ENCODE data around the gene S100B. TPM values are rescaled to one million over a fixed set of nuclear protein-coding genes. Genes with fewer than 3 reads are reported as not detected.

Gene S100B
- total and polyA plus RNA-seq, 2 of the 13 experiments (the other 11 are each of a cell fraction or from before 2014, with no cell fraction given) = not detected

DNA sequence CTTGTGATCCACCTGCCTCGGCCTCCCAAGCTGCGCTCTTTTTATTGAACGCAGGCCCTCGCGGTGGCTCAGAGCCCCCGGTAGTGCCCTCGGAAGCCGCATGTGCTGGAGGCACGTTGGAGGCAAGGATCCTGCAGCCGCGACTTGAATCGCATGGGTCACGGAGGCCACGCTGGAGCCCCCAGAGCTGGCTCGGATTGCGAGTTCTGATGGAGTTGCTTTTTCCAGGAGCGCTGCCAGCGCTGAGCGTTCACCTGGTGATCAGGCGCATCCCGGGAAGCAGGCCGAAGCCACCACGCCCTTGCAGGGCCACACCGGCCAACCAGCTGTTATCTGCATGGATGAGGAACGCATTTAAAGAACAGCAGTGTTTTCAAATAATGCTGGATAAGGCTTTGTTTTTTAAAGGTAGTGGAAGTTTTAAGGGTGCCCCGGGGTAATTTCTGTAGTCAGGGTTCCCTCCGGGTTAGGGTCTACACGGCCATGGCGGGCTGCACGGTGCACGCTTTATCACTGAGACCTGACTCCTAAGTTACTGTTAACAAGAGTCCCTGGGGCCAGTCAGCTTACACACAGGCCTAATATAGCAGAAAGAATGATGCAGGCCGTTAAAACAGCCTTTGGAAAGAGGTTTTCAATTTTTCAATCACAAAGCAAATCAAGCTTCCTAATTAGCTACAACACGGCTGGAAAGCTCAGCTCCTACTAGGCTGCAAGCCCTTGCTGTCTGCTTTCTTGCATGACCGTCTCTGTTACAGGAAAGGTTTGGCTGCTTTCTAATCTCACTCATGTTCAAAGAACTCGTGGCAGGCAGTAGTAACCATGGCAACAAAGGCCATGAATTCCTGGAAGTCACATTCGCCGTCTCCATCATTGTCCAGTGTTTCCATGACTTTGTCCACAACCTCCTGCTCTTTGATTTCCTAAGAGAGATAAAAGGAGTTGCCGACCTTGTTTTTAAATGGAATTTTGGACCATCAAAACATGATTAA is 6.0 kb downstream of the S100B start:
- intact Hi-C loops (cut with micrococcal nuclease; ENCODE audit: unreplicated experiment) = no loop called here
- Histone ChIP-seq H3K27ac (ENCODE audit: extremely low read length, insufficient read depth, low read length) (no peak overlapping the region), H3K4me1 (ENCODE audit: insufficient read depth, low read length) (peaks cover 55% of the 10 kb centered on the region), H3K4me3 (replicated peaks in 1 of 3; ENCODE audit: insufficient read depth in 1 of 3, low read depth in 2 of 3, low read length in 3 of 3) (peak overlapping the region in 1 of 3 experiments; percentile 9; a peak in 2 of 6 replicates), H3K79me2 (ENCODE audit: insufficient read depth, low read length) (no peaks in the 10 kb centered on the region), H3K4me2 (ENCODE audit: low read depth, low read length) (peak overlapping the region; percentile 56), H3K9me3 (ENCODE audit: low read length) (peaks cover 9% of the 10 kb centered on the region; the same call in 1 of the 2 replicates), H3K36me3 (replicated peaks in 1 of 2; ENCODE audit: control insufficient read depth in 1 of 2, insufficient read depth in 2 of 2, low read length in 2 of 2) (no peaks in the 10 kb centered on the region), H4K20me1 (ENCODE audit: insufficient read depth, low read length) (no peaks in the 10 kb centered on the region), H3K9ac (ENCODE audit: insufficient read depth, low read depth, low read length) (no peak overlapping the region; the same call in 1 of the 2 replicates), H3K27me3 (ENCODE audit: control insufficient read depth in 1 of 2, insufficient read depth in 2 of 2, low read length in 2 of 2) (peaks cover 0 to 5% of the 10 kb centered on the region in 2 experiments; a peak in 1 of 5 replicates), H2AFZ (ENCODE audit: low read length) (no peak overlapping the region)
- FAIRE-seq (peak; percentile 70), DNase-seq (ENCODE audit: low spot score) (peak; percentile 94), ATAC-seq (peak; percentile 59)
- WGBS (ENCODE audit: low lambda C conversion rate) = 66% methylated on average over 37 of the region's 38 CpGs
- ChIA-PET POLR2A (interaction anchor here (1.0 to 2.1 kb wide), 3 partner anchors 9 to 37 kb away, joined by 3 to 6 read pairs (median 4); partner anchors contain the start of gene PRMT2), CTCF (ENCODE audit: low intra/inter-chr PET ratio, low total read pairs) (no interaction called here)
- no TSS peak for BruUV-seq (replicated peaks)
- in situ Hi-C loops (cut with HindIII; ENCODE audit: extremely low pct_ligation_motif_present, low pct_unique_long_range_greater_than_20kb) = no loop called here
- TF ChIP-seq SIN3B (IDR thresholded peaks at IDR 0.05; ENCODE audit: low read length) (no peak), ZNF431 (CRISPR knock-in tag; IDR thresholded peaks at IDR 0.05; ENCODE audit: borderline replicate concordance, low read depth) (no peak), KMT2B (CRISPR knock-in tag; IDR thresholded peaks at IDR 0.05) (no peak), POLR2AphosphoS2 (IDR thresholded peaks at IDR 0.05; ENCODE audit: low read depth, low read length) (no peak), EED (CRISPR knock-in tag; IDR thresholded peaks at IDR 0.05) (no peak), SAP130 (CRISPR knock-in tag; IDR thresholded peaks at IDR 0.05; ENCODE audit: low read depth) (peak; percentile 79), NCOA2 (CRISPR knock-in tag; IDR thresholded peaks at IDR 0.05) (peak; percentile 59), RBM39 (IDR thresholded peaks at IDR 0.05; ENCODE audit: low read depth, low read length, poor library complexity, severe bottlenecking) (no peak), ZNF782 (CRISPR knock-in tag; IDR thresholded peaks at IDR 0.05; ENCODE audit: borderline replicate concordance) (no peak), ZNF12 (CRISPR knock-in tag; IDR thresholded peaks at IDR 0.05) (no peak), GTF3A (CRISPR knock-in tag; conservative IDR thresholded peaks at IDR 0.05) (no peak), ZNF550 (CRISPR knock-in tag; IDR thresholded peaks at IDR 0.05; ENCODE audit: borderline replicate concordance) (no peak), JARID2 (CRISPR knock-in tag; IDR thresholded peaks at IDR 0.05; ENCODE audit: insufficient replicate concordance) (no peak), RFX1 (IDR thresholded peaks at IDR 0.05) (peak; percentile 88), ZKSCAN5 (CRISPR knock-in tag; IDR thresholded peaks at IDR 0.05) (no peak), FOXA3 (CRISPR knock-in tag; IDR thresholded peaks at IDR 0.05) (peak; percentile 54; the same call in 1 of the 2 replicates), SOX5 (CRISPR knock-in tag; IDR thresholded peaks at IDR 0.05; ENCODE audit: borderline replicate concordance) (peak; percentile 75; the same call in 1 of the 2 replicates), IKZF4 (CRISPR knock-in tag; IDR thresholded peaks at IDR 0.05; ENCODE audit: borderline replicate concordance, low read depth, not compliant biosample characterization) (no peak), NPAS2 (CRISPR knock-in tag; IDR thresholded peaks at IDR 0.05; ENCODE audit: borderline replicate concordance) (no peak)
- TF ChIP-seq, protein P1, sequence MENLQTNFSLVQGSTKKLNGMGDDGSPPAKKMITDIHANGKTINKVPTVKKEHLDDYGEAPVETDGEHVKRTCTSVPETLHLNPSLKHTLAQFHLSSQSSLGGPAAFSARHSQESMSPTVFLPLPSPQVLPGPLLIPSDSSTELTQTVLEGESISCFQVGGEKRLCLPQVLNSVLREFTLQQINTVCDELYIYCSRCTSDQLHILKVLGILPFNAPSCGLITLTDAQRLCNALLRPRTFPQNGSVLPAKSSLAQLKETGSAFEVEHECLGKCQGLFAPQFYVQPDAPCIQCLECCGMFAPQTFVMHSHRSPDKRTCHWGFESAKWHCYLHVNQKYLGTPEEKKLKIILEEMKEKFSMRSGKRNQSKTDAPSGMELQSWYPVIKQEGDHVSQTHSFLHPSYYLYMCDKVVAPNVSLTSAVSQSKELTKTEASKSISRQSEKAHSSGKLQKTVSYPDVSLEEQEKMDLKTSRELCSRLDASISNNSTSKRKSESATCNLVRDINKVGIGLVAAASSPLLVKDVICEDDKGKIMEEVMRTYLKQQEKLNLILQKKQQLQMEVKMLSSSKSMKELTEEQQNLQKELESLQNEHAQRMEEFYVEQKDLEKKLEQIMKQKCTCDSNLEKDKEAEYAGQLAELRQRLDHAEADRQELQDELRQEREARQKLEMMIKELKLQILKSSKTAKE (CRISPR knock-in tag; IDR thresholded peaks at IDR 0.05; ENCODE audit: borderline replicate concordance) = no peak; the same call in 1 of the 2 replicates
- TF ChIP-seq, protein P2, sequence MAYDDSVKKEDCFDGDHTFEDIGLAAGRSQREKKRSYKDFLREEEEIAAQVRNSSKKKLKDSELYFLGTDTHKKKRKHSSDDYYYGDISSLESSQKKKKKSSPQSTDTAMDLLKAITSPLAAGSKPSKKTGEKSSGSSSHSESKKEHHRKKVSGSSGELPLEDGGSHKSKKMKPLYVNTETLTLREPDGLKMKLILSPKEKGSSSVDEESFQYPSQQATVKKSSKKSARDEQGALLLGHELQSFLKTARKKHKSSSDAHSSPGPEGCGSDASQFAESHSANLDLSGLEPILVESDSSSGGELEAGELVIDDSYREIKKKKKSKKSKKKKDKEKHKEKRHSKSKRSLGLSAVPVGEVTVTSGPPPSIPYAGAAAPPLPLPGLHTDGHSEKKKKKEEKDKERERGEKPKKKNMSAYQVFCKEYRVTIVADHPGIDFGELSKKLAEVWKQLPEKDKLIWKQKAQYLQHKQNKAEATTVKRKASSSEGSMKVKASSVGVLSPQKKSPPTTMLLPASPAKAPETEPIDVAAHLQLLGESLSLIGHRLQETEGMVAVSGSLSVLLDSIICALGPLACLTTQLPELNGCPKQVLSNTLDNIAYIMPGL (CRISPR knock-in tag; IDR thresholded peaks at IDR 0.05; ENCODE audit: borderline replicate concordance in 1 of 2, low read depth in 1 of 2) = no peak

Data from HepG2 (cell line).